Measurements from ENCODE around the gene NUAK1. TPM values are rescaled to one million over a fixed set of nuclear protein-coding genes. Genes with fewer than 3 reads are reported as not detected.

NUAK1 gene
- total RNA-seq, 2 experiments from 2014 or later = 0.03 TPM; not detected in 1

DNA sequence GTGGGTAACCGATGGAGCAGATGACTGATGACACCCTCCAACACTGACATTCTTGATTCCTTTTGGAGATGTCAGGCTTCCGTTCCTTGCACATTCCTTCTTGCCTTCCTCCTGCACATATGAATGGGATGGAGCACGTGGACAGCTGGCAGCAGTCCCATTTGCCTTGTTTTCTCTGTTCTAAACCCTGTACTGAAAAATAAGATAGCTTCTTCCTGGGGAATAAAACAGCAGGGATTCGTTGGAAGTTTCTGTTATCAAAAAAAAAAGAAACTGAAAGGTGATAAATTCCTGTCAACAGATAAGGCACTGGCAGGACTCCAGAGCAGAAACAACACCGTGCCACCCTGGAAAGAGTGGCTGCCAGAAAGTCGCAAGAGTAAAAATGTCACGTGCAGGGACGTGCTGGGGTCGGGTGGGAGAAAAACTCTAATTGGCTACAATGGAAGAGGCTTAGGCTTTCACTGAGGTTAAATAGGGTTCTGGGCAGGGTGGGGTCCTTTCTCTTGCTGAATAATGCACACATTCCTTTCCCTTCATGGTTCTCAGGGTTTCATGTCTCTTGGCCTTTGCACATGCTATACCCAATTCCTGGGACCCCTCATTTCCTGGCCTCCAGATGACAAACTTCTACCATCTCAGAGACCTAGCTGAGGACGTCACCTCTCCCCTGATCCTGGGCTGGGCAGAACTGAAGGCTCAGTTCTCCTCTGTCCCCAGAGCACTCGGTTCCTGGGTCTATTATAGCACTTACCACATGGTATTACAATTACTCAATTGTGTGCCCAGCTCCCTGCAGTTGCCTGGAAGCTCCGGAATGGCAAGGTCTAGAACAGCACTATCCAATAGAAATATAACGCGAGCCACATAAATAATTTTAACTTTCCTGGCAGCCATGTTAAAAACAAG lies 7.0 kb upstream of the NUAK1 start:
- H3K4me1 ChIP-seq (ENCODE audit: insufficient read depth, low read length, poor library complexity, severe bottlenecking) = no peaks in the 10 kb centered on the region
- H3K9me2 ChIP-seq (ENCODE audit: insufficient read depth, low read length) = no peaks in the 10 kb centered on the region
- no TSS peak for BruUV-seq (replicated peaks)
- H3K4me3 ChIP-seq (ENCODE audit: low read depth, low read length, poor library complexity, severe bottlenecking) = no peak overlapping the region
- H3K36me3 ChIP-seq (ENCODE audit: insufficient read depth, low read length) = no peaks in the 10 kb centered on the region
- no peak for DNase-seq (ENCODE audit: low spot score)
- H3K9me3 ChIP-seq (ENCODE audit: low read length) = no peaks in the 10 kb centered on the region
- ChIA-PET CTCF (ENCODE audit: unreplicated experiment) (no interaction called here), POLR2A (interaction anchor here (0.6 to 1.1 kb wide), 4 partner anchors 11 to 186 kb away, joined by 3 to 5 read pairs (median 4); no protein-coding TSS in a partner anchor)
- H2AFZ ChIP-seq (ENCODE audit: low read length) = no peak overlapping the region
- H3K4me2 ChIP-seq (ENCODE audit: low read length) = no peak overlapping the region
- H3K79me2 ChIP-seq (ENCODE audit: insufficient read depth, low read depth, low read length) = no peaks in the 10 kb centered on the region
- no peaks in the 10 kb centered on the region for H4K20me1 ChIP-seq (ENCODE audit: insufficient read depth, low read length)
- intact Hi-C loops (cut with micrococcal nuclease; ENCODE audit: unreplicated experiment) = no loop called here
- no peak overlapping the region for H3K27ac ChIP-seq (ENCODE audit: low read depth, low read length, poor library complexity, severe bottlenecking)
- no peak for TF ChIP-seq EZH2phosphoT487 (IDR thresholded peaks at IDR 0.05; ENCODE audit: borderline replicate concordance, low read depth, low read length)
- TF ChIP-seq, protein P1, sequence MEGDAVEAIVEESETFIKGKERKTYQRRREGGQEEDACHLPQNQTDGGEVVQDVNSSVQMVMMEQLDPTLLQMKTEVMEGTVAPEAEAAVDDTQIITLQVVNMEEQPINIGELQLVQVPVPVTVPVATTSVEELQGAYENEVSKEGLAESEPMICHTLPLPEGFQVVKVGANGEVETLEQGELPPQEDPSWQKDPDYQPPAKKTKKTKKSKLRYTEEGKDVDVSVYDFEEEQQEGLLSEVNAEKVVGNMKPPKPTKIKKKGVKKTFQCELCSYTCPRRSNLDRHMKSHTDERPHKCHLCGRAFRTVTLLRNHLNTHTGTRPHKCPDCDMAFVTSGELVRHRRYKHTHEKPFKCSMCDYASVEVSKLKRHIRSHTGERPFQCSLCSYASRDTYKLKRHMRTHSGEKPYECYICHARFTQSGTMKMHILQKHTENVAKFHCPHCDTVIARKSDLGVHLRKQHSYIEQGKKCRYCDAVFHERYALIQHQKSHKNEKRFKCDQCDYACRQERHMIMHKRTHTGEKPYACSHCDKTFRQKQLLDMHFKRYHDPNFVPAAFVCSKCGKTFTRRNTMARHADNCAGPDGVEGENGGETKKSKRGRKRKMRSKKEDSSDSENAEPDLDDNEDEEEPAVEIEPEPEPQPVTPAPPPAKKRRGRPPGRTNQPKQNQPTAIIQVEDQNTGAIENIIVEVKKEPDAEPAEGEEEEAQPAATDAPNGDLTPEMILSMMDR (conservative IDR thresholded peaks at IDR 0.05; ENCODE audit: low read length) = no peak

DNA sequence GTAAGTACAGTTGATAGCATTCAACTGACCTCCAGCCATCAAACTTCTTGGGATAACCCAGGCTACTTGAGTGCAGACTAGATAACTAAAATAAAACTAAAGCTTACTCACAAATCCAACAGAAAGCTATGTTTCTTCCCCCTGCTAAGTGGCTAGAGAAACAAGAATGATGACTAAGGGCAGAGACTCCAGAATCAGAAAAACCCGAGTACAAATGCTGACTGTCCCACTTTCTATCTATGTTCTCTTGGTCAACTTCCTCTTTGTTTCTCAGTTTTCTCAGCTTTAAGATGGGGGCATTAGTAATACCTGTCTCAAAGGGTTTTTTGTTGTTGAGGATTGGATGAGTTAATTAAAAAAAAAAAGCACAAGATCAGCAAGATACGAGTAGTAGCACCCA lies 6.1 kb upstream of the NUAK1 start:
- no peak overlapping the region for H2AFZ ChIP-seq (ENCODE audit: low read length)
- CTCF ChIA-PET (ENCODE audit: unreplicated experiment) = no interaction called here
- H3K4me3 ChIP-seq (ENCODE audit: low read depth, low read length, poor library complexity, severe bottlenecking) = no peak overlapping the region
- no peaks in the 10 kb centered on the region for H3K9me2 ChIP-seq (ENCODE audit: insufficient read depth, low read length)
- H3K4me1 ChIP-seq (ENCODE audit: insufficient read depth, low read length, poor library complexity, severe bottlenecking) = no peaks in the 10 kb centered on the region
- TF ChIP-seq, protein P1 (conservative IDR thresholded peaks at IDR 0.05; ENCODE audit: low read length) = no peak
- TF ChIP-seq EZH2phosphoT487 (IDR thresholded peaks at IDR 0.05; ENCODE audit: borderline replicate concordance, low read depth, low read length) = no peak
- H4K20me1 ChIP-seq (ENCODE audit: insufficient read depth, low read length) = no peaks in the 10 kb centered on the region
- H3K36me3 ChIP-seq (ENCODE audit: insufficient read depth, low read length) = no peaks in the 10 kb centered on the region
- no TSS peak for BruUV-seq (replicated peaks)
- no peaks in the 10 kb centered on the region for H3K9me3 ChIP-seq (ENCODE audit: low read length)
- H3K27ac ChIP-seq (ENCODE audit: low read depth, low read length, poor library complexity, severe bottlenecking) = no peak overlapping the region
- DNase-seq (ENCODE audit: low spot score) = no peak
- H3K4me2 ChIP-seq (ENCODE audit: low read length) = no peak overlapping the region
- H3K79me2 ChIP-seq (ENCODE audit: insufficient read depth, low read depth, low read length) = no peaks in the 10 kb centered on the region
- POLR2A ChIA-PET = interaction anchor here (0.5 to 1.1 kb wide), 3 partner anchors 12 to 433 kb away, joined by 3 to 5 read pairs (median 3); no protein-coding TSS in a partner anchor
- intact Hi-C loops (cut with micrococcal nuclease; ENCODE audit: unreplicated experiment) = no loop called here
